ENCODE data around the gene LTB4R2. TPM values are rescaled to one million over a fixed set of nuclear protein-coding genes. Genes with fewer than 3 reads are reported as not detected.
A peak's percentile ranks its signal among the peaks of the same experiment; 100 is the strongest.

Gene LTB4R2
- total RNA-seq, 6 experiments from 2014 or later = 1.8 to 5.8 (median 3.5) TPM

DNA sequence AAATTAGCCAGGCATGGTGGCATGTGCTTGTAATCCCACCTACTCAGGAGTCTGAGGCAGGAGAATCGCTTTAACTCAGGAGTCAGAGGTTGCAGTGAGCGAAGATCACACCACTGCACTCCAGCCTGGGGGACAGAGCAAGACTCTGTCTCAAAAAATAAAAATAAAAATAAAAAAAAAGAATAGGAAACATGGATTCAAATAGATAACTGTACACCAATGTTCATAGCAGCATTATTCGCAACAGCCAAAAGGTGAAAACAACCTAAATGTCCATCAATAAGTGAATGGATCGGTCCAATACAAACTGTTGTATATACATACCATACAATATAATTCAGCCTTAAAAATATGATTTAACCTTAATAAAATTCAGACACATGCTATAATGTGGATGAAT, 32.9 kb downstream of the LTB4R2 start:
- intact Hi-C loops (cut with DNase I) = no loop called here
- Histone ChIP-seq H3K27ac (no peak overlapping the region), H3K9me3 (no peaks in the 10 kb centered on the region), H3K4me1 (peaks cover 0 to 10% (median 0%) of the 10 kb centered on the region in 4 donors), H3K36me3 (no peaks in the 10 kb centered on the region), H3K4me3 (no peak overlapping the region), H3K27me3 (no peaks in the 10 kb centered on the region)
- 74% methylated on average over 4 of the region's 4 CpGs for WGBS (ENCODE audit: insufficient coverage, low coverage, low lambda C conversion rate, missing lambda C conversion rate)
- TF ChIP-seq POLR2A (IDR thresholded peaks at IDR 0.05) = no peak
- TF ChIP-seq CTCF (IDR thresholded peaks at IDR 0.05) = no peak
- DNase-seq (no peak), ATAC-seq (no peak)

DNA sequence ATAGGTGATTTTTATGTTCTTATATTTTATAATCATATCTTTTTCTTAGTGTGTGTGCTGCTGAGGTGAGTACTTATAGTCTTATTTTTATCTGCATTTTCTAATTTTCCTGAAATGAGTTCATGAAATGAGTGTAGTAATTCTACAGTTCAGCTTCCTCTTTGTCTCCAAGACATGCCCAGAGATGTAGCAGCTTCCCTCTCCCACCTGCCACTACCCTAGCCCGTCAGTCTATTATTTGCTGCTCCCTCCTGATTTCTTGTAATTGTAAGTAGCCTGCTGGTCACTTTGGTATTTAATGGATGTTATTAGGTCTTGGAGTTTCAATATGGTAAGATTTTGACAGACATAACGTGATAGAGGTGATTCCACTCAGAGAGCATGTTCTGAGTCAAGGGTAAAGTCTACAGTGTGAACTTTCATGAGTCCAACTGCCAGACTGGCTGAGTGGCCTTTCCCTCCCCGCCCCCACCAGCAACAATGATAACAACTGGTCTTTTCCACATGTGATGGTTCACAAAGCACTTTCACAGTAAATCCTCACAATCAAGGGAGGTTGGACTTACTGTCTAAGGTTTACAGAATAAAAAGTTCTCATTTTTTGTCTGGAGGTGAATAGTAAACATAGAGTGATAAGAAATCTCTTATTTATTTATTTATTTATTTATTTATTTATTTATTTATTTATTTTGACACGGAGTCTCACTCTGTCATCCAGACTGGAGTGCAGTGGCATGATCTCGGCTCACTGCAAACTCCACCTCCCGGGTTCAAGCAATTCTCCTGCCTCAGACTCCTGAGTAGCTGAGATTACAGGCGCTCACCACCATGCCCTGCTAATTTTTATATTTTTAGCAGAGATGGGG, 34.1 kb downstream of the LTB4R2 start:
- WGBS (ENCODE audit: insufficient coverage, low coverage, low lambda C conversion rate, missing lambda C conversion rate) = 24% methylated on average over 5 of the region's 7 CpGs
- no peak overlapping the region for H3K4me3 ChIP-seq
- no peaks in the 10 kb centered on the region for H3K9me3 ChIP-seq
- H3K4me1 ChIP-seq = peaks cover 0 to 9% (median 0%) of the 10 kb centered on the region in 4 donors
- H3K36me3 ChIP-seq = no peaks in the 10 kb centered on the region
- H3K27me3 ChIP-seq = no peaks in the 10 kb centered on the region
- no peak overlapping the region for H3K27ac ChIP-seq
- DNase-seq (peak in 2 of 3 donors; percentile 70 to 72), ATAC-seq (peak; percentile 82 to 95 (median 88))
- intact Hi-C loops (cut with DNase I) = no loop called here
- TF ChIP-seq CTCF (IDR thresholded peaks at IDR 0.05) (no peak), POLR2A (IDR thresholded peaks at IDR 0.05) (no peak)

DNA sequence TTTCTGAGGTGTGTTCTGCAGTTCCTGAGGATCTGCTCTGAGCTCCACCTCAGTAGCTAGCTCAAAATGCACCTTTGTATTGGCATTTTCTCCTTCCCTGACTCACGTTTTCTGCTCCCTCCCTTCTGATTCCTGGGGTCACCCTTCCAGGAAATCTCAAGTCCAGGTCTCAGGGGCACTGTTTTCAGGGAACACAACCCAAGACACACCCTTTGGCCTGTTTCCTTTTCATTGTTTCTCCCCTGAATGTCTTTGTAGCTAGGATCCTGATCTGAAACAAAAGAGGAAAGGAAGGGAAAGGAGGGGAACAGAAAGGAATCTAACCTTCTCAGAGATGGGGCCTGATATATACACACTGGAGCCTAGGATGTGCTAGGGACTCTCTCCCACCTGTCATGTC, 37.2 kb downstream of the LTB4R2 start:
- peaks cover 0 to 4% (median 0%) of the 10 kb centered on the region in 4 donors for H3K4me1 ChIP-seq
- intact Hi-C loops (cut with DNase I) = no loop called here
- H3K4me3 ChIP-seq = no peak overlapping the region
- H3K9me3 ChIP-seq = no peaks in the 10 kb centered on the region
- WGBS (ENCODE audit: insufficient coverage, low coverage, low lambda C conversion rate, missing lambda C conversion rate) = 33% methylated on average over 1 of the region's 1 CpG
- H3K27ac ChIP-seq = no peak overlapping the region
- DNase-seq (no peak), ATAC-seq (no peak)
- H3K36me3 ChIP-seq = no peaks in the 10 kb centered on the region
- H3K27me3 ChIP-seq = no peaks in the 10 kb centered on the region
- TF ChIP-seq POLR2A (IDR thresholded peaks at IDR 0.05) = no peak
- TF ChIP-seq CTCF (IDR thresholded peaks at IDR 0.05) = no peak

DNA sequence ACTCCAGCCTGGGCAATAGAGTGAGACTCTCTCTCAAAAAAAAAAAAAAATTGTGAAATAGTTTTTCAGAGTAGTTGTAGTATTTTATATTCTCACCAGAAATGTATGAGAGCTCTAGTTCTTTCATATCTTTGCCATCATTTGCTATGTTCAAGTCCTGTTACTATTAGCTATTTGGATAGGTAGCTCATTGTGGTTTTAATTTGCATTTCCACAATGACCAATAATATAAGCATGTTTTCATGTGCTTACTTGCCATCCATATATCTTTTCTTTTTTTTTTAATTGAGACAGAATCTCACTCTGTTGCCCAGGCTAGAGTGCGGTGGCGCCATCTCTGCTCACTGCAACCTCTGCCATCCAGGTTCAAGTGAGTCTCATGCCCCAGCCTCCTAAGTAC, 38.2 kb downstream of the LTB4R2 start:
- no peak overlapping the region for H3K4me3 ChIP-seq
- DNase-seq (no peak), ATAC-seq (no peak)
- no peak for TF ChIP-seq CTCF (IDR thresholded peaks at IDR 0.05)
- no peak for TF ChIP-seq POLR2A (IDR thresholded peaks at IDR 0.05)
- no peaks in the 10 kb centered on the region for H3K36me3 ChIP-seq
- intact Hi-C loops (cut with DNase I) = no loop called here
- no peaks in the 10 kb centered on the region for H3K27me3 ChIP-seq
- H3K4me1 ChIP-seq = peaks cover 0 to 4% (median 0%) of the 10 kb centered on the region in 4 donors
- WGBS (ENCODE audit: insufficient coverage, low coverage, low lambda C conversion rate, missing lambda C conversion rate) = 100% methylated on average over 2 of the region's 2 CpGs
- no peaks in the 10 kb centered on the region for H3K9me3 ChIP-seq
- no peak overlapping the region for H3K27ac ChIP-seq

All from right lobe of liver (tissue), 6 donors.